Activated CD4-positive, alpha-beta T cell treated with anti-CD3 and anti-CD28 coated beads, Interleukin-2, amount 50 U/mL, for 4 hours (primary cell): ENCODE results near the gene TPH2.

ENCODE experiments used
- DNase-seq, 2 experiments: peaks; one replicate each; pipeline ENCODE4 v3.0.0-alpha.2; 2020

Gene TPH2

GRCh38 chr12:71938728-71939385, at the start of gene TPH2:
TSS of gene TPH2 (plus strand) at chr12:71938845. CDS start at chr12:71938987, 142 bp downstream.
- peak; percentile 9 to 14 for DNase-seq

GRCh38 chr12:71890475-71890874, 48.2 kb upstream of the TPH2 start:
- DNase-seq = no peak

GRCh38 chr12:71892059-71892458, 46.6 kb upstream of the TPH2 start:
- DNase-seq = no peak

GRCh38 chr12:71896205-71896882, 42.3 kb upstream of the TPH2 start:
- no peak for DNase-seq

- no peak for DNase-seq
Measured at GRCh38 chr12:71900091-71900490, 38.6 kb upstream of the TPH2 start.

- DNase-seq = no peak
Measured at GRCh38 chr12:71904629-71905028, 34.0 kb upstream of the TPH2 start.

GRCh38 chr12:71935594-71935993, 3.1 kb upstream of the TPH2 start:
- DNase-seq = no peak

- no peak for DNase-seq
Measured at GRCh38 chr12:71940068-71940467, 1.4 kb downstream of the TPH2 start.

GRCh38 chr12:71941174-71941573, 2.5 kb downstream of the TPH2 start:
- DNase-seq = no peak

GRCh38 chr12:71942259-71942658, 3.6 kb downstream of the TPH2 start:
- no peak for DNase-seq

GRCh38 chr12:71942703-71943102, 4.1 kb downstream of the TPH2 start:
- no peak for DNase-seq

- DNase-seq = no peak
Measured at GRCh38 chr12:71945121-71945520, 6.5 kb downstream of the TPH2 start.

GRCh38 chr12:71945883-71946282, 7.2 kb downstream of the TPH2 start:
- no peak for DNase-seq

GRCh38 chr12:71947645-71948105, 9.0 kb downstream of the TPH2 start:
- no peak for DNase-seq

- DNase-seq = no peak
Measured at GRCh38 chr12:71948390-71948789, 9.7 kb downstream of the TPH2 start.

GRCh38 chr12:71949646-71950045, 11.0 kb downstream of the TPH2 start:
- no peak for DNase-seq

GRCh38 chr12:71950404-71950803, 11.8 kb downstream of the TPH2 start:
- DNase-seq = no peak

- no peak for DNase-seq
Measured at GRCh38 chr12:71950819-71951218, 12.2 kb downstream of the TPH2 start.

- DNase-seq = no peak
Measured at GRCh38 chr12:71954083-71954778, 15.6 kb downstream of the TPH2 start.

- no peak for DNase-seq
Measured at GRCh38 chr12:71954861-71955260, 16.2 kb downstream of the TPH2 start.

GRCh38 chr12:71955970-71956369, 17.3 kb downstream of the TPH2 start:
- no peak for DNase-seq

GRCh38 chr12:71958056-71958455, 19.4 kb downstream of the TPH2 start:
- no peak for DNase-seq

GRCh38 chr12:71958457-71958856, 19.8 kb downstream of the TPH2 start:
- no peak for DNase-seq

- DNase-seq = no peak
Measured at GRCh38 chr12:71958993-71959578, 20.4 kb downstream of the TPH2 start.
